Measurements from ENCODE around the gene GALNT5. TPM values are rescaled to one million over a fixed set of nuclear protein-coding genes. Genes with fewer than 3 reads are reported as not detected.

GALNT5 gene
- polyA plus RNA-seq, 3 donors = not detected

GRCh38 chr2:157359628-157360027 is 102.1 kb downstream of the GALNT5 start:
- intact Hi-C loops (cut with micrococcal nuclease) = no loop called here
- no peak overlapping the region for H3K4me2 ChIP-seq (replicated peaks; ENCODE audit: extremely low read depth, low read length, poor library complexity, severe bottlenecking)
- H3K4me3 ChIP-seq (replicated peaks in 1 of 3; ENCODE audit: low read depth in 2 of 3, low read length in 3 of 3) = no peak overlapping the region
- no peak overlapping the region for H3K9ac ChIP-seq (ENCODE audit: insufficient read depth, low read length, poor library complexity, severe bottlenecking)
- no peaks in the 10 kb centered on the region for H3K4me1 ChIP-seq (ENCODE audit: control insufficient read depth in 1 of 2, insufficient read depth in 2 of 2, low read length in 2 of 2)
- H2AFZ ChIP-seq (ENCODE audit: insufficient read depth, low read depth, low read length, poor library complexity, severe bottlenecking) = no peak overlapping the region
- H3K27me3 ChIP-seq (ENCODE audit: control insufficient read depth in 2 of 2, insufficient read depth in 2 of 2, low read length in 2 of 2) = no peaks in the 10 kb centered on the region
- Mint-ChIP-seq H3K9me3 (peaks cover 13 to 23% (median 15%) of the 10 kb centered on the region in 7 donors), H3K27ac (no peak overlapping the region), H3K4me3 (no peak overlapping the region), H3K36me3 (peaks cover 7% of the 10 kb centered on the region in 2 donors), H3K27me3 (ENCODE audit: low read depth in 3 of 3) (no peaks in the 10 kb centered on the region), H3K4me1 (peaks cover 3% of the 10 kb centered on the region)
- no peak for DNase-seq
- 100% methylated on average over 1 of the region's 2 CpGs for WGBS (ENCODE audit: insufficient coverage)
- H4K20me1 ChIP-seq (ENCODE audit: insufficient read depth, low read length) = no peaks in the 10 kb centered on the region
- H3K9me3 ChIP-seq (replicated peaks in 1 of 2; ENCODE audit: control insufficient read depth in 1 of 2, insufficient read depth in 1 of 2, low read length in 2 of 2) = peaks cover 13 to 14% of the 10 kb centered on the region in 2 donors
- no peak for TF ChIP-seq CTCF (IDR thresholded peaks at IDR 0.05)
- H3K27ac ChIP-seq (ENCODE audit: low read depth in 1 of 2, low read length in 2 of 2) = no peak overlapping the region
- no peaks in the 10 kb centered on the region for H3K36me3 ChIP-seq (replicated peaks in 1 of 2; ENCODE audit: control insufficient read depth in 1 of 2, insufficient read depth in 2 of 2, low read length in 2 of 2)
- no peaks in the 10 kb centered on the region for H3K79me2 ChIP-seq (ENCODE audit: insufficient read depth, low read length)

- DNase-seq = no peak
- Mint-ChIP-seq H3K27me3 (ENCODE audit: low read depth in 3 of 3) (no peaks in the 10 kb centered on the region), H3K4me3 (no peak overlapping the region), H3K4me1 (peaks cover 3% of the 10 kb centered on the region), H3K9me3 (peaks cover 13 to 23% (median 15%) of the 10 kb centered on the region in 7 donors), H3K27ac (no peak overlapping the region), H3K36me3 (peaks cover 7% of the 10 kb centered on the region in 2 donors)
- Histone ChIP-seq H3K79me2 (ENCODE audit: insufficient read depth, low read length) (no peaks in the 10 kb centered on the region), H3K4me2 (replicated peaks; ENCODE audit: extremely low read depth, low read length, poor library complexity, severe bottlenecking) (no peak overlapping the region), H3K9ac (ENCODE audit: insufficient read depth, low read length, poor library complexity, severe bottlenecking) (no peak overlapping the region), H3K9me3 (replicated peaks in 1 of 2; ENCODE audit: control insufficient read depth in 1 of 2, insufficient read depth in 1 of 2, low read length in 2 of 2) (peaks cover 13 to 14% of the 10 kb centered on the region in 2 donors), H2AFZ (ENCODE audit: insufficient read depth, low read depth, low read length, poor library complexity, severe bottlenecking) (no peak overlapping the region), H3K4me3 (replicated peaks in 1 of 3; ENCODE audit: low read depth in 2 of 3, low read length in 3 of 3) (no peak overlapping the region), H3K36me3 (replicated peaks in 1 of 2; ENCODE audit: control insufficient read depth in 1 of 2, insufficient read depth in 2 of 2, low read length in 2 of 2) (no peaks in the 10 kb centered on the region), H3K27ac (ENCODE audit: low read depth in 1 of 2, low read length in 2 of 2) (no peak overlapping the region), H4K20me1 (ENCODE audit: insufficient read depth, low read length) (no peaks in the 10 kb centered on the region), H3K27me3 (ENCODE audit: control insufficient read depth in 2 of 2, insufficient read depth in 2 of 2, low read length in 2 of 2) (no peaks in the 10 kb centered on the region), H3K4me1 (ENCODE audit: control insufficient read depth in 1 of 2, insufficient read depth in 2 of 2, low read length in 2 of 2) (no peaks in the 10 kb centered on the region)
- intact Hi-C loops (cut with micrococcal nuclease) = no loop called here
- TF ChIP-seq CTCF (IDR thresholded peaks at IDR 0.05) = no peak
Measured at GRCh38 chr2:157361526-157361925, 104.0 kb downstream of the GALNT5 start.
